ENCODE data around the gene PCOLCE2. TPM values are rescaled to one million over a fixed set of nuclear protein-coding genes. Genes with fewer than 3 reads are reported as not detected.

The PCOLCE2 gene
- total and polyA plus RNA-seq, 2 of the 8 experiments (the other 6 are each of a cell fraction or from before 2014, with no cell fraction given), result 11.1 to 12.6 TPM

DNA sequence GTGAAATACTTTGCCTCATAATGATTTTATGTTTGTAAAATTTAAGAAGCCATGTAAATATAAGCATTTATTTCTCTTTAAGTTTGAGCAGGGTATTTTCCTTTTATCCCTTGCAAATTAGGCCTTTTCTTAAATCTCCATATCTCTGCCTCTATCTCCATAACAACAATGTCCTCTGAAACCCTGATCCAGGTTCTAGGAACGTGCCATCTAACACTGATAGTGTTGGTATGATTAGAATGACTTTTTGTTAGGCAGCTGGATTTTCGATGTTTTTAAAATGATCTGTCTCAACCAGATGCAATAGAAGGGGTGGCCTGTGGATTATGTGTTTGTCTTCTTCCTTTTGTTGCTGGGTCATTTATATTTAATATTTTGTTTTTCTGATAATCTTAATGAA lies 87.1 kb downstream of the PCOLCE2 start:
- no peaks in the 10 kb centered on the region; the same call in 1 of the 2 replicates for H3K23me2 ChIP-seq (ENCODE audit: low read depth, low read length)
- no peaks in the 10 kb centered on the region for H3K9me3 ChIP-seq (ENCODE audit: insufficient read depth in 2 of 2, low read depth in 1 of 2, low read length in 1 of 2)
- no peak overlapping the region for H2AK5ac ChIP-seq (ENCODE audit: low read depth, low read length)
- no peak overlapping the region for H2BK120ac ChIP-seq (replicated peaks; ENCODE audit: low read depth, low read length)
- H3K79me2 ChIP-seq (ENCODE audit: control insufficient read depth in 1 of 2, insufficient read depth in 2 of 2, low read length in 2 of 2), result no peaks in the 10 kb centered on the region
- no peak overlapping the region for H3K27ac ChIP-seq (ENCODE audit: low read depth, low read length)
- no peak overlapping the region for H3K18ac ChIP-seq (ENCODE audit: extremely low read depth, low read length)
- no peak overlapping the region for H2AFZ ChIP-seq (ENCODE audit: low read length)
- no peaks in the 10 kb centered on the region for H4K20me1 ChIP-seq (replicated peaks in 1 of 2; ENCODE audit: control insufficient read depth in 1 of 2, insufficient read depth in 2 of 2, low read length in 2 of 2)
- no peak overlapping the region for H2BK5ac ChIP-seq (ENCODE audit: low read depth, low read length)
- FAIRE-seq (no peak), DNase-seq (ENCODE audit: low read depth in 1 of 2, low spot score in 2 of 2) (no peak)
- no peak overlapping the region for H3K4me3 ChIP-seq (ENCODE audit: extremely low read depth in 1 of 4, insufficient read depth in 2 of 4, low read depth in 3 of 4, low read length in 4 of 4)
- no peak overlapping the region for H3K14ac ChIP-seq (ENCODE audit: insufficient read length)
- WGBS, 2 experiments (ENCODE audit: extremely low coverage in 1 of 2, insufficient coverage in 1 of 2, insufficient read length in 1 of 2, insufficient replicate concordance in 2 of 2, low coverage in 1 of 2, low lambda C conversion rate in 2 of 2, missing lambda C conversion rate in 1 of 2), result 70% methylated on average over 2 of the region's 2 CpGs; no CpG with 5 or more reads in 1 of the 2 experiments
- no peak overlapping the region for H4K91ac ChIP-seq (replicated peaks; ENCODE audit: insufficient read length, low read length)
- POLR2A ChIA-PET (ENCODE audit: partially characterized antibody), result no interaction called here
- TF ChIP-seq KDM1A (IDR thresholded peaks at IDR 0.05; ENCODE audit: borderline replicate concordance, low read length) (no peak), NANOG (IDR thresholded peaks at IDR 0.05; ENCODE audit: insufficient read depth, low read depth, low read length, poor library complexity, severe bottlenecking) (no peak), TAF1 (IDR thresholded peaks at IDR 0.05; ENCODE audit: low read depth, low read length) (no peak), SIN3A (conservative IDR thresholded peaks at IDR 0.05 in 1 of 2, IDR thresholded peaks at IDR 0.05 in 1 of 2; ENCODE audit: low read depth in 1 of 2, low read length in 2 of 2) (no peak), JUND (IDR thresholded peaks at IDR 0.05; ENCODE audit: low read length) (no peak)
- TF ChIP-seq, protein P1, sequence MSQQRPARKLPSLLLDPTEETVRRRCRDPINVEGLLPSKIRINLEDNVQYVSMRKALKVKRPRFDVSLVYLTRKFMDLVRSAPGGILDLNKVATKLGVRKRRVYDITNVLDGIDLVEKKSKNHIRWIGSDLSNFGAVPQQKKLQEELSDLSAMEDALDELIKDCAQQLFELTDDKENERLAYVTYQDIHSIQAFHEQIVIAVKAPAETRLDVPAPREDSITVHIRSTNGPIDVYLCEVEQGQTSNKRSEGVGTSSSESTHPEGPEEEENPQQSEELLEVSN (IDR thresholded peaks at IDR 0.05), result no peak
- no peak overlapping the region for H3K9ac ChIP-seq (replicated peaks in 1 of 4; ENCODE audit: extremely low read depth in 1 of 4, low read depth in 3 of 4, low read length in 3 of 4)
- no peak overlapping the region for H2BK12ac ChIP-seq (ENCODE audit: low read depth, low read length)
- H3K79me1 ChIP-seq (ENCODE audit: low read depth, low read length), result no peaks in the 10 kb centered on the region
- H2BK20ac ChIP-seq (ENCODE audit: low read length), result no peak overlapping the region
- H3K27me3 ChIP-seq (replicated peaks in 1 of 4; ENCODE audit: control insufficient read depth in 3 of 4, extremely low read depth in 1 of 4, insufficient read depth in 3 of 4, low read length in 3 of 4), result no peaks in the 10 kb centered on the region
- no peak overlapping the region for H2BK15ac ChIP-seq (ENCODE audit: low read length)
- H3K4me2 ChIP-seq (ENCODE audit: insufficient read depth in 1 of 2, low read depth in 2 of 2, low read length in 2 of 2), result no peak overlapping the region
- H3K4ac ChIP-seq (replicated peaks; ENCODE audit: insufficient read length, low read depth, low read length), result no peak overlapping the region
- no peak overlapping the region for H3K23ac ChIP-seq (ENCODE audit: insufficient read length)
- H3K4me1 ChIP-seq (replicated peaks in 1 of 4; ENCODE audit: control insufficient read depth in 3 of 4, insufficient read depth in 4 of 4, low read length in 3 of 4), result no peaks in the 10 kb centered on the region; a peak in 1 of 7 replicates
- peaks cover 0 to 5% (median 2%) of the 10 kb centered on the region in 4 experiments; a peak in 2 of 8 replicates for H3K36me3 ChIP-seq (ENCODE audit: control insufficient read depth in 2 of 4, insufficient read depth in 4 of 4, low read length in 3 of 4)
- CTCF ChIA-PET (ENCODE audit: partially characterized antibody), result interaction anchor here (2.4 kb wide), 1 partner anchor 26 kb away, joined by 13 read pairs; no protein-coding TSS in a partner anchor
- H3K56ac ChIP-seq (replicated peaks; ENCODE audit: insufficient read length, low read depth, low read length), result no peak overlapping the region
- H4K5ac ChIP-seq (ENCODE audit: insufficient read length, low read depth, low read length), result no peak overlapping the region
- H4K8ac ChIP-seq (ENCODE audit: extremely low read depth, insufficient read depth, low read length), result no peak overlapping the region

All from H1 (cell line).